ENCODE results near the gene SLCO3A1.

The SLCO3A1 gene

DNA sequence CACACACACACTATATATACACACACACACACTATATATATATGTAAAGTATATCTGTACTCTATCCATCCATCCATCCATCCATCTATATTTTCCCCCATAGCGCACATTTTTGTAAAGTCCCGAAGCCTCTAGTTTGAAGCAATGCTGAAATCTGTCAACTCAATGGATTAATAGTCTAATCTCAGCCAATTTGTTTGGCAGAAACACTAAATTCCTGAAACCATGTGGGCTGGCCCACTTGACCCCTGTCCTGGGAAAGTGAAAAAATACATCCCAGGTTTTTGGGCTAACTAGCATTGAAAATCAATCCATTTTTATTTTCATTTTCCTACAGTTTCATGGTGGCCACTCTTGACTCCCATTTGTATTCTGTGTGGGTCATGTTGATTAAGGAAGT, 166.7 kb downstream of the SLCO3A1 start:
- no peak for DNase-seq (ENCODE audit: low spot score in 2 of 2)
- H3K4me3 Mint-ChIP-seq: no peak overlapping the region
- no peak overlapping the region for H3K27ac Mint-ChIP-seq
- no peak for ATAC-seq (ENCODE audit: low read depth)
- peaks cover 1% of the 10 kb centered on the region for H3K9me3 Mint-ChIP-seq
- no peaks in the 10 kb centered on the region for H3K36me3 Mint-ChIP-seq
- H3K27me3 Mint-ChIP-seq: peaks cover 12% of the 10 kb centered on the region
- H3K4me1 Mint-ChIP-seq: no peaks in the 10 kb centered on the region

DNA sequence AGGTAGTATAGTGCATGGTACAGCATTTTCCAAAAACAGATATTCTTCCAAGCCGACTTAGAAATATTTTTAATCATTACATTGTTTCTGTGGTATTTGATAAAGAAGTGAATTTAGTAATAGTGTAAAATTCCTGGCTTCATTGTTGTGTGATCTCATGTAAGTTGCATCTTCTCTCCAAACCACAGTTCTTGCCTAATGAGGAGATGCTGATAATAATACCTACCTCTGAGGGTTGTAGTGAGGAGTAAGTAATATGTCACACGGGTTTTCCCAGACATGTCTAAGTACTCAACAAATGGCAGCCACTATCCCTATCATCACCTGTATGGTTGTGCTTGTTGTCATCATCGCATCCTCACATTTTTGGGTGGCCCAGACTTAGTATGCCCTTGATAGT, 167.3 kb downstream of the SLCO3A1 start:
- DNase-seq (ENCODE audit: low spot score in 2 of 2): no peak
- Mint-ChIP-seq H3K36me3 (no peaks in the 10 kb centered on the region), H3K27me3 (peaks cover 7% of the 10 kb centered on the region), H3K4me3 (no peak overlapping the region), H3K27ac (no peak overlapping the region), H3K4me1 (no peaks in the 10 kb centered on the region), H3K9me3 (peaks cover 1% of the 10 kb centered on the region)
- no peak for ATAC-seq (ENCODE audit: low read depth)

- DNase-seq (ENCODE audit: low spot score in 2 of 2) (no peak), ATAC-seq (ENCODE audit: low read depth) (no peak)
- H3K36me3 Mint-ChIP-seq: no peaks in the 10 kb centered on the region
- no peaks in the 10 kb centered on the region for H3K4me1 Mint-ChIP-seq
- peaks cover 1% of the 10 kb centered on the region for H3K9me3 Mint-ChIP-seq
- H3K27ac Mint-ChIP-seq: no peak overlapping the region
- H3K4me3 Mint-ChIP-seq: no peak overlapping the region
- peaks cover 3% of the 10 kb centered on the region for H3K27me3 Mint-ChIP-seq
These were observed 168.3 kb downstream of the SLCO3A1 start for GRCh38 chr15:92021792-92022191.

DNA sequence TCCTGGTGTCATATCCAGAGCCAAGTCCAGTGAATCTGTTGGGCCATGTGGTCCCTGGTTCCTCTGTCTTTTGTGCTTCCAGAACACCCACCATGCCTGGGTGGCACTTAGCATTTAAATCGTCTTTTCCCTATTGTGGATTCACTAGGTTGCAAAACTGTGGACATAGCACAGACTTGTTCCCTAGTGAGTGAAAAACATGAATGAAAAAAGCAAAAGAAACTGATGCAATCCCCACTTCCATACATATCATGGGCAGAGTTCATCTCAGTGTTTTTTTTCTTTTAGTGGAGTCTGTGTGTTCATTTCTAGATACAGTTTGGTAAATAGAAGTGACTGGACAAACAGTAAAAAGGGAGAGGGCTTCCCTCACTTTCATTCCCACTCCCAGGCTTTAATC, 170.5 kb downstream of the SLCO3A1 start:
- no peak for ATAC-seq (ENCODE audit: low read depth)
- DNase-seq (ENCODE audit: low spot score in 2 of 2): no peak
- no peak overlapping the region for H3K27ac Mint-ChIP-seq
- H3K4me3 Mint-ChIP-seq: no peak overlapping the region
- no peaks in the 10 kb centered on the region for H3K36me3 Mint-ChIP-seq
- H3K4me1 Mint-ChIP-seq: no peaks in the 10 kb centered on the region
- peaks cover 2% of the 10 kb centered on the region for H3K27me3 Mint-ChIP-seq
- H3K9me3 Mint-ChIP-seq: peaks cover 1% of the 10 kb centered on the region

DNA sequence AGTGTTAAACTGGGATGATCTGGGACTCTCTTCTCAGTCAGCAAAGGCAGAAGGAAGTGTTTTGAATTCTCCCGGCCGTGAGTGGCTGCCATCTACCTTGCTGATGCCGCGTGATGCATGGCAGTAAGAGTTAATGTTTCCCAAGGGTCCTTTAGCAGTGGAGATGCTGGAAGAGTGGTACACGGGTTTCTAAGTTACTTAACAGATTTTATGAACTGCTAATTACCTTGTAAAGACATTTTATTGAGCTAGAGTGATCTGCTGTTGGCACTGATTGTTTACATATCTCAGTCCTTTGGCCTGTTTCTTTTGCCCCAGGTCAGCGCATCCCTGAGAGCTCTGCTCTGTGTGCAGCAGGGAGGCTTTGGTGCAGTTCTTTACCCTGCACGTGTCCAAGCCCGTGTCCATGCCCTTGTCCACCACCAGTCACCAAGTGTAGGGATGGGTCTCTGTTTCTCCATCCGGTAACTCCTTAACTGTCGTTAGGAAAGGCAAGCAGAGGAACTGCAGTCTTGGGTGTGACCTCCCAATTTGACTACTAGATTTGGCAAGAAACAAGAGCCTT, 172.3 kb downstream of the SLCO3A1 start:
- no peak for ATAC-seq (ENCODE audit: low read depth)
- peaks cover 2% of the 10 kb centered on the region for H3K27me3 Mint-ChIP-seq
- H3K4me1 Mint-ChIP-seq: no peaks in the 10 kb centered on the region
- H3K4me3 Mint-ChIP-seq: no peak overlapping the region
- H3K9me3 Mint-ChIP-seq: peaks cover 1% of the 10 kb centered on the region
- DNase-seq (ENCODE audit: low spot score in 2 of 2): no peak
- H3K27ac Mint-ChIP-seq: no peak overlapping the region
- H3K36me3 Mint-ChIP-seq: no peaks in the 10 kb centered on the region

- H3K27ac Mint-ChIP-seq: no peak overlapping the region
- no peaks in the 10 kb centered on the region for H3K36me3 Mint-ChIP-seq
- no peak for DNase-seq (ENCODE audit: low spot score in 2 of 2)
- H3K27me3 Mint-ChIP-seq: peaks cover 2% of the 10 kb centered on the region
- no peak overlapping the region for H3K4me3 Mint-ChIP-seq
- H3K4me1 Mint-ChIP-seq: no peaks in the 10 kb centered on the region
- H3K9me3 Mint-ChIP-seq: peaks cover 4% of the 10 kb centered on the region
- no peak for ATAC-seq (ENCODE audit: low read depth)
These were observed 174.8 kb downstream of the SLCO3A1 start for GRCh38 chr15:92028389-92028724.

DNA sequence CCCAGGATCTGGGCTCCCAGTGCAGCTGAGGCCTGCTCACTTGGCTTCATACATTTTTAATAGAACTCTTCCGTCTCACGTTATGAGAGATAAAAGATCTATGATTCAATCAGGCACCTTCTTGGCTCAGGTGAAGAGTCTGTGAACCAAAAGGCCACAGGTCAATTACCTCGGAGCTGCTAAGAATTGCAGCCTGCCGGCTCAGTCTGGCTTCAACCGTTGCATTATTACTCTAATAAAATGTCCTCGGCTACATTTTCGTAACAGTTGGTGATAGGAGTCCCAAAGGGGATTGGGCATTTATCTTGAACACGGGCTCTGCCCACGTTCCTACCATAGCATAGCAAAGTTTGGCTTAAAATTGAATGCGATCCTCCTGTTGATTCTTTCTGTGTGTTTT, 176.3 kb downstream of the SLCO3A1 start:
- no peak overlapping the region for H3K4me3 Mint-ChIP-seq
- H3K27ac Mint-ChIP-seq: no peak overlapping the region
- ATAC-seq (ENCODE audit: low read depth): no peak
- DNase-seq (ENCODE audit: low spot score in 2 of 2): no peak
- no peaks in the 10 kb centered on the region for H3K36me3 Mint-ChIP-seq
- peaks cover 2% of the 10 kb centered on the region for H3K27me3 Mint-ChIP-seq
- no peaks in the 10 kb centered on the region for H3K4me1 Mint-ChIP-seq
- H3K9me3 Mint-ChIP-seq: peaks cover 4% of the 10 kb centered on the region

- no peak overlapping the region for H3K27ac Mint-ChIP-seq
These were observed 179.8 kb downstream of the SLCO3A1 start for GRCh38 chr15:92033314-92033713.

GRCh38 chr15:92033723-92034122, 180.2 kb downstream of the SLCO3A1 start:
- Mint-ChIP-seq H3K27ac (no peak overlapping the region), H3K9me3 (peaks cover 4% of the 10 kb centered on the region), H3K36me3 (no peaks in the 10 kb centered on the region), H3K4me1 (no peaks in the 10 kb centered on the region), H3K4me3 (no peak overlapping the region), H3K27me3 (no peaks in the 10 kb centered on the region)
- no peak for ATAC-seq (ENCODE audit: low read depth)
- DNase-seq (ENCODE audit: low spot score in 2 of 2): no peak

More at GRCh38 chr15:92033314-92033713, 179.8 kb downstream of the SLCO3A1 start:
- ATAC-seq (ENCODE audit: low read depth) (no peak), DNase-seq (ENCODE audit: low spot score in 2 of 2) (no peak)
- peaks cover 2% of the 10 kb centered on the region for H3K9me3 Mint-ChIP-seq
- H3K27me3 Mint-ChIP-seq: no peaks in the 10 kb centered on the region
- no peaks in the 10 kb centered on the region for H3K4me1 Mint-ChIP-seq
- no peaks in the 10 kb centered on the region for H3K36me3 Mint-ChIP-seq
- H3K4me3 Mint-ChIP-seq: no peak overlapping the region

DNA sequence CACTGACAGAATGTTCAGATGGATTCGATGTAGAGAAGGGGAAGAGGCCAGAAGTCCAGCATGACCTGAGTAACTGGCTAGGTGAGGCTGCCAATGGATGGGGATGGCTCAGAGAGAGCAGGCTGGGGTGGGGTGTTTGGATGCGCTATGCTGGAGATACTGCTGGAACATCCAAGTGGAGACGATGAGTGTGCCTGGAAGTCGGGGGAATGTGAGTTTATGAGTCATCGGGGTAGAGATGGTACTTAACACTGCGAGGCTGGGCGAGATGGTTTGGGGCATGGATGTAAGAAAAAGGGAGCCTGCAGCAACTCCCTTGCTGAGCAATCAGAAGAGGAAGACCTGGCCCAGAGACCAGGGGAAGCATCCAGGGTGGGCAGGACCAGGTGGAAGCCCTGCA, 180.7 kb downstream of the SLCO3A1 start:
- ATAC-seq (ENCODE audit: low read depth) (no peak), DNase-seq (ENCODE audit: low spot score in 2 of 2) (no peak)
- H3K4me3 Mint-ChIP-seq: no peak overlapping the region
- no peaks in the 10 kb centered on the region for H3K4me1 Mint-ChIP-seq
- no peaks in the 10 kb centered on the region for H3K36me3 Mint-ChIP-seq
- no peak overlapping the region for H3K27ac Mint-ChIP-seq
- H3K27me3 Mint-ChIP-seq: no peaks in the 10 kb centered on the region
- H3K9me3 Mint-ChIP-seq: peaks cover 8% of the 10 kb centered on the region

DNA sequence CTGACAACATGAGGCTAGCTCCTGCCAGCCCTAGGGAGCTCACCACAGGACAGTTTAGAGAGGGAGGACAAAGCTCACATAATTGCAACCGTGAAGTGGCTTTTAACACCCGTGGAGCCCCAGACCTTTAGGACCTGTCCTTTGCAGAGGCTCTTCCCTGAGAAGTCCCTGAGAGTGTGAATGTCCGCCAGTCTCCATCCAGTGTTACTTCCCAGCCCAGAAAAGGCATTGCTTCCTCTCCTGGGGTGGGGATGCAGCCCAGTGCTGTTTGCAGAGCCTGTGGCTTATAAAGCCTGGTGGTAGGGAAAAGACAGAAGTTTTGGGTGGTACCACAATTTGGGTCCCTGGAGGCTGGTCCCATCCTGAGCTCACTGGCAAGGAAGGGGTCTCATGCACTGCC, 182.0 kb downstream of the SLCO3A1 start:
- H3K9me3 Mint-ChIP-seq: peaks cover 12% of the 10 kb centered on the region
- H3K27me3 Mint-ChIP-seq: no peaks in the 10 kb centered on the region
- H3K4me1 Mint-ChIP-seq: no peaks in the 10 kb centered on the region
- ATAC-seq (ENCODE audit: low read depth) (no peak), DNase-seq (ENCODE audit: low spot score in 2 of 2) (no peak)
- no peak overlapping the region for H3K27ac Mint-ChIP-seq
- H3K4me3 Mint-ChIP-seq: no peak overlapping the region
- no peaks in the 10 kb centered on the region for H3K36me3 Mint-ChIP-seq

DNA sequence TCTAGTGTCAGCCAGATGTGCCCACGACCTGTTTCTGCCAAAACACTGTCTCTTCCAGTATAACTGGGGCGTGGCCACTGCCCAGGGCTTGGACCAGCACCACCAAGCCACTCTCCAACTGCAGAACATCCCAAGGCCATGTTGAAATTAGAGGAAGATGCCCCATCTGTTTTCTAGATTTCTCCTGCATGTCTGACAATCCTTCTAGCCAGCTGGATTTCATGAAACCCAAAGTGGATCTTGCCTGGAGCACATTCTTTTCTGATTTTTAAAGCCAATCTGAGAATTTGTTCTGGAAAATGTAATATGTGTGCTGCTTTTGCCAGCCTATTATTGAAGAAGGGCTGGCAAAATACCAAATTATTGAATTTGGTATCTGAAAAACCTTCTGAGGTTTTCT, 182.5 kb downstream of the SLCO3A1 start:
- no peak overlapping the region for H3K27ac Mint-ChIP-seq
- no peak for DNase-seq (ENCODE audit: low spot score in 2 of 2)
- no peak overlapping the region for H3K4me3 Mint-ChIP-seq
- no peaks in the 10 kb centered on the region for H3K4me1 Mint-ChIP-seq
- no peaks in the 10 kb centered on the region for H3K36me3 Mint-ChIP-seq
- H3K27me3 Mint-ChIP-seq: no peaks in the 10 kb centered on the region
- no peak for ATAC-seq (ENCODE audit: low read depth)
- peaks cover 13% of the 10 kb centered on the region for H3K9me3 Mint-ChIP-seq

GRCh38 chr15:92037491-92037890, 184.0 kb downstream of the SLCO3A1 start:
- ATAC-seq (ENCODE audit: low read depth) (no peak), DNase-seq (ENCODE audit: low spot score in 2 of 2) (no peak)
- Mint-ChIP-seq H3K27me3 (no peaks in the 10 kb centered on the region), H3K9me3 (peaks cover 11% of the 10 kb centered on the region), H3K36me3 (no peaks in the 10 kb centered on the region), H3K4me1 (no peaks in the 10 kb centered on the region), H3K27ac (no peak overlapping the region), H3K4me3 (no peak overlapping the region)

GRCh38 chr15:92040350-92040749, 186.8 kb downstream of the SLCO3A1 start:
- Mint-ChIP-seq H3K27me3 (no peaks in the 10 kb centered on the region), H3K4me1 (no peaks in the 10 kb centered on the region)
- DNase-seq (ENCODE audit: low spot score in 2 of 2): no peak

GRCh38 chr15:92041371-92041770, 187.9 kb downstream of the SLCO3A1 start:
- H3K4me3 Mint-ChIP-seq: no peak overlapping the region
- no peak for ATAC-seq (ENCODE audit: low read depth)
- no peak overlapping the region for H3K27ac Mint-ChIP-seq
- peaks cover 11% of the 10 kb centered on the region for H3K9me3 Mint-ChIP-seq
- H3K36me3 Mint-ChIP-seq: no peaks in the 10 kb centered on the region
- no peaks in the 10 kb centered on the region for H3K4me1 Mint-ChIP-seq
- no peak for DNase-seq (ENCODE audit: low spot score in 2 of 2)
- H3K27me3 Mint-ChIP-seq: no peaks in the 10 kb centered on the region

More at GRCh38 chr15:92040350-92040749, 186.8 kb downstream of the SLCO3A1 start:
- Mint-ChIP-seq H3K4me3 (no peak overlapping the region), H3K9me3 (peaks cover 11% of the 10 kb centered on the region), H3K27ac (no peak overlapping the region), H3K36me3 (no peaks in the 10 kb centered on the region)
- no peak for ATAC-seq (ENCODE audit: low read depth)
